22Rv1 (cell line): ENCODE measurements around the gene B4GALNT2.

Experiments
- H3K27ac ChIP-seq: fragments of 450-650 bp; 2 replicates; pipeline ENCODE4 v1.5.1; 2017
- CTCF ChIP-seq: fragments of 450-650 bp; IDR thresholded peaks from 2 replicates; pipeline ENCODE4 v1.5.1; 2017; ENCODE audit warnings: mild to moderate bottlenecking
- ZFX ChIP-seq: fragments of 450-650 bp; IDR thresholded peaks from 2 replicates; pipeline ENCODE4 v1.6.1; 2017; ENCODE audit warnings: antibody characterized with exemption, borderline replicate concordance

B4GALNT2 gene

GRCh38 chr17:49108318-49108717 lies 24.3 kb upstream of the B4GALNT2 start:
- no peak for TF ChIP-seq CTCF
- TF ChIP-seq ZFX = no peak
- H3K27ac ChIP-seq = no peak overlapping the region

GRCh38 chr17:49110509-49110908 lies 22.1 kb upstream of the B4GALNT2 start:
- TF ChIP-seq ZFX (no peak), CTCF (no peak)
- no peak overlapping the region for H3K27ac ChIP-seq

- H3K27ac ChIP-seq = no peak overlapping the region
- TF ChIP-seq CTCF (no peak), ZFX (no peak)
These were observed 20.6 kb upstream of the B4GALNT2 start for GRCh38 chr17:49111934-49112333.

GRCh38 chr17:49112936-49113335 lies 19.6 kb upstream of the B4GALNT2 start:
- TF ChIP-seq ZFX (no peak), CTCF (no peak)
- H3K27ac ChIP-seq = no peak overlapping the region

- no peak for TF ChIP-seq CTCF
- no peak for TF ChIP-seq ZFX
These were observed 17.9 kb upstream of the B4GALNT2 start for GRCh38 chr17:49114703-49115102.

GRCh38 chr17:49117587-49118230 lies 14.9 kb upstream of the B4GALNT2 start:
- no peak overlapping the region for H3K27ac ChIP-seq
- TF ChIP-seq CTCF = no peak
- no peak for TF ChIP-seq ZFX

More at GRCh38 chr17:49114703-49115102, 17.9 kb upstream of the B4GALNT2 start:
- H3K27ac ChIP-seq = no peak overlapping the region

GRCh38 chr17:49120166-49120565 lies 12.4 kb upstream of the B4GALNT2 start:
- H3K27ac ChIP-seq = no peak overlapping the region
- TF ChIP-seq ZFX (no peak), CTCF (no peak)
